ENCODE measurements around the gene S100A2.

DNA sequence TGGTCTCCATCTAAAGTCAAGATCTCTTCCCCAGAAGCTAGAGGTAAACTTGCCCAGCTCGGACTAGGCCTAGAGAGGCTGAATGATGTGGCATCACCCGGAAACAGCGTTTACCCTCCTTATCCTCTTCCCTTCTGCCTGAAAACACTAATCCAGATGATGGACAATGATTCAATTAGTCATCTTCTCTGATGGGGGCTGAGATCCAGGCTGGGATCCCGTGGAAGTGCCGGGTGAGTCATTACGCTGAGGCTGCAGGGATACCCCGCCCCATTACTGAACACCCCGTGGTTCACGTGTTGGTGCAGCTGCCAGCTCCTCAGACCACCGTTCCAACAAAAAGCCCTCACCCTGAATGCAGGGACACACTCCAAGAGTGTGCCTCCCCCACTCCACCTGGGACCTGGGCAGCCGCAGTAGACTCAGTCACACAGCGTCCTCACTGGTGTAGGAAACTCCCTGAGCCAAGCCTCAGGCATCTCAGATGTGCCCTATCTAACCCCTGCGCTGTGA lies 31.9 kb downstream of the S100A2 start:
- TF ChIP-seq, protein P1, sequence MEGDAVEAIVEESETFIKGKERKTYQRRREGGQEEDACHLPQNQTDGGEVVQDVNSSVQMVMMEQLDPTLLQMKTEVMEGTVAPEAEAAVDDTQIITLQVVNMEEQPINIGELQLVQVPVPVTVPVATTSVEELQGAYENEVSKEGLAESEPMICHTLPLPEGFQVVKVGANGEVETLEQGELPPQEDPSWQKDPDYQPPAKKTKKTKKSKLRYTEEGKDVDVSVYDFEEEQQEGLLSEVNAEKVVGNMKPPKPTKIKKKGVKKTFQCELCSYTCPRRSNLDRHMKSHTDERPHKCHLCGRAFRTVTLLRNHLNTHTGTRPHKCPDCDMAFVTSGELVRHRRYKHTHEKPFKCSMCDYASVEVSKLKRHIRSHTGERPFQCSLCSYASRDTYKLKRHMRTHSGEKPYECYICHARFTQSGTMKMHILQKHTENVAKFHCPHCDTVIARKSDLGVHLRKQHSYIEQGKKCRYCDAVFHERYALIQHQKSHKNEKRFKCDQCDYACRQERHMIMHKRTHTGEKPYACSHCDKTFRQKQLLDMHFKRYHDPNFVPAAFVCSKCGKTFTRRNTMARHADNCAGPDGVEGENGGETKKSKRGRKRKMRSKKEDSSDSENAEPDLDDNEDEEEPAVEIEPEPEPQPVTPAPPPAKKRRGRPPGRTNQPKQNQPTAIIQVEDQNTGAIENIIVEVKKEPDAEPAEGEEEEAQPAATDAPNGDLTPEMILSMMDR (IDR thresholded peaks at IDR 0.05): no peak
- no peak for TF ChIP-seq POLR2A (IDR thresholded peaks at IDR 0.05)

Data from right lobe of liver (tissue), 4 donors.